CD4-positive, alpha-beta T cell (primary cell): ENCODE data around the gene EML4. TPM values are rescaled to one million over a fixed set of nuclear protein-coding genes. Genes with fewer than 3 reads are reported as not detected.

Source experiments
- ATAC-seq: fragments of 200-7000 bp; cut with Tn5 transposase; one replicate; pipeline ENCODE4 v1.10.0; 2022; ENCODE audit warnings: mild to moderate bottlenecking; ENCODE audit not compliant: poor library complexity
- CTCF ChIA-PET: fragments of 350-600 bp; sonication (Branson Sonifier 250); formaldehyde crosslinking; loops from one replicate; lab custom pipeline; 2021; ENCODE audit warnings: antibody characterized with exemption, inconsistent platforms; lab: Charles Lee
- POLR2A ChIA-PET: fragments of 350-600 bp; sonication (Branson Sonifier 250); formaldehyde crosslinking; loops from one replicate; lab custom pipeline; 2021; ENCODE audit warnings: antibody characterized with exemption, inconsistent platforms; lab: Charles Lee
- DNase-seq, 14 experiments: peaks; one replicate each; pipeline ENCODE4 v3.0.0-alpha.2; 2013 to 2020; ENCODE audit warnings: mixed read lengths in 2 of 14
- H3K27ac ChIP-seq, 2 donors: one replicate each; pipeline versions ENCODE4 v1.5.1 to v1.7.0; 2013; ENCODE audit warnings: low read length in 2 of 2, low read depth in 1 of 2, mild to moderate bottlenecking in 1 of 2
- H3K27me3 ChIP-seq, 2 experiments: 1 replicate in 1 of 2; 2 replicates in 1 of 2; pipeline versions ENCODE4 v1.6.1 to v1.7.0; 2013; ENCODE audit warnings: low read length in 2 of 2, control low read depth in 1 of 2, mild to moderate bottlenecking in 1 of 2, moderate library complexity in 1 of 2; ENCODE audit not compliant: insufficient read depth in 2 of 2, control insufficient read depth in 1 of 2
- H3K36me3 ChIP-seq: one replicate; pipeline ENCODE4 v1.6.1; 2013; ENCODE audit warnings: low read length, control low read depth; ENCODE audit not compliant: insufficient read depth
- H3K4me1 ChIP-seq: one replicate; pipeline ENCODE4 v1.6.1; 2013; ENCODE audit warnings: low read length, control low read depth; ENCODE audit not compliant: insufficient read depth
- H3K4me3 ChIP-seq: one replicate; pipeline ENCODE4 v1.5.1; 2013; ENCODE audit warnings: mild to moderate bottlenecking, low read length, moderate library complexity
- H3K9me3 ChIP-seq, 2 experiments: 1 replicate in 1 of 2; 2 replicates in 1 of 2; pipeline versions ENCODE4 v1.6.1 to v1.7.0; 2013; ENCODE audit warnings: low read length in 2 of 2, mild to moderate bottlenecking in 2 of 2, control low read depth in 1 of 2, moderate library complexity in 1 of 2; ENCODE audit not compliant: control insufficient read depth in 1 of 2, insufficient read depth in 1 of 2
- H3K27ac Mint-ChIP-seq: one replicate; pipeline ENCODE4 v1.8.0; 2020; ENCODE audit warnings: mixed read lengths
- H3K27me3 Mint-ChIP-seq: one replicate; pipeline ENCODE4 v1.8.0; 2021; ENCODE audit warnings: mixed read lengths
- H3K36me3 Mint-ChIP-seq: one replicate; pipeline ENCODE4 v1.8.0; 2021; ENCODE audit warnings: low read depth, mixed read lengths
- H3K4me1 Mint-ChIP-seq: one replicate; pipeline ENCODE4 v1.8.0; 2021; ENCODE audit warnings: low read depth, mixed read lengths
- H3K4me3 Mint-ChIP-seq: one replicate; pipeline ENCODE4 v1.8.0; 2020; ENCODE audit warnings: mild to moderate bottlenecking, mixed read lengths
- H3K9me3 Mint-ChIP-seq: one replicate; pipeline ENCODE4 v1.8.0; 2020; ENCODE audit warnings: mixed read lengths
- CTCF ChIP-seq: fragments of 200-600 bp; IDR thresholded peaks from one replicate; pipeline ENCODE4 v1.8.0; 2022; ENCODE audit warnings: antibody characterized with exemption, mild to moderate bottlenecking
- intact Hi-C, 2 experiments: fragments of 100-400 bp; cut with DNase I in 1 of 2; cut with micrococcal nuclease in 1 of 2; formaldehyde crosslinking; loops; one replicate each; pipeline versions ENCODE4 v1.15.1 to v1.9.0; 2023 to 2025; cut with DNase I, micrococcal nuclease
- total RNA-seq, 174 experiments: library from RNA in 2 of 174; stranded (reverse) in 2 of 174; gene quantifications; one replicate each; pipeline ENCODE4 v1.2.3 and lab custom pipeline; 2021 to 2026

The EML4 gene
- total RNA-seq, 2 experiments from 2014 or later: 219 to 228 TPM

GRCh38 chr2:42207826-42208225, 38.7 kb downstream of the EML4 start:
- Histone ChIP-seq H3K27me3 (no peaks in the 10 kb centered on the region), H3K4me3 (no peak overlapping the region), H3K36me3 (peaks cover 10% of the 10 kb centered on the region), H3K9me3 (no peaks in the 10 kb centered on the region), H3K27ac (no peak overlapping the region), H3K4me1 (peaks cover 24% of the 10 kb centered on the region)
- H3K9me3 Mint-ChIP-seq: no peaks in the 10 kb centered on the region
- ChIA-PET CTCF (no interaction called here), POLR2A (interaction anchor here (1.6 kb wide), 1 partner anchor 102 kb away, joined by 3 read pairs; no protein-coding TSS in a partner anchor)
- intact Hi-C loops: no loop called here
- peaks cover 87% of the 10 kb centered on the region for H3K4me1 Mint-ChIP-seq
- no peak for TF ChIP-seq CTCF
- H3K27ac Mint-ChIP-seq: no peak overlapping the region
- no peak for DNase-seq
- H3K27me3 Mint-ChIP-seq: no peaks in the 10 kb centered on the region
- H3K36me3 Mint-ChIP-seq: peaks cover 34% of the 10 kb centered on the region
- H3K4me3 Mint-ChIP-seq: no peak overlapping the region
- ATAC-seq: no peak

GRCh38 chr2:42210203-42210602, 41.0 kb downstream of the EML4 start:
- intact Hi-C loops: no loop called here
- H3K9me3 ChIP-seq: no peaks in the 10 kb centered on the region
- ChIA-PET POLR2A (no interaction called here), CTCF (no interaction called here)
- no peak for TF ChIP-seq CTCF
- H3K27me3 ChIP-seq: no peaks in the 10 kb centered on the region
- H3K4me3 ChIP-seq: no peak overlapping the region
- H3K27ac Mint-ChIP-seq: peak overlapping the region; percentile 2
- peaks cover 25% of the 10 kb centered on the region for H3K4me1 ChIP-seq
- H3K36me3 ChIP-seq: peaks cover 10% of the 10 kb centered on the region
- H3K36me3 Mint-ChIP-seq: peaks cover 52% of the 10 kb centered on the region
- ATAC-seq: peak; percentile 34
- no peaks in the 10 kb centered on the region for H3K9me3 Mint-ChIP-seq
- H3K4me1 Mint-ChIP-seq: peaks cover 81% of the 10 kb centered on the region
- H3K4me3 Mint-ChIP-seq: peak overlapping the region; percentile 3
- no peak overlapping the region for H3K27ac ChIP-seq
- no peak for DNase-seq
- no peaks in the 10 kb centered on the region for H3K27me3 Mint-ChIP-seq

- Mint-ChIP-seq H3K4me1 (peaks cover 79% of the 10 kb centered on the region), H3K36me3 (peaks cover 52% of the 10 kb centered on the region), H3K27me3 (no peaks in the 10 kb centered on the region), H3K27ac (no peak overlapping the region), H3K4me3 (no peak overlapping the region), H3K9me3 (no peaks in the 10 kb centered on the region)
- H3K4me3 ChIP-seq: no peak overlapping the region
- H3K36me3 ChIP-seq: peaks cover 10% of the 10 kb centered on the region
- POLR2A ChIA-PET: no interaction called here
- no peak for TF ChIP-seq CTCF
- H3K4me1 ChIP-seq: peaks cover 29% of the 10 kb centered on the region
- intact Hi-C loops: no loop called here
- ATAC-seq (no peak), DNase-seq (no peak)
- no peaks in the 10 kb centered on the region for H3K27me3 ChIP-seq
- H3K9me3 ChIP-seq: no peaks in the 10 kb centered on the region
- CTCF ChIA-PET: no interaction called here
- H3K27ac ChIP-seq: no peak overlapping the region
Measured at GRCh38 chr2:42211291-42211690, 42.1 kb downstream of the EML4 start.
